ENCODE results near the gene SLC35F3. TPM values are rescaled to one million over a fixed set of nuclear protein-coding genes. Genes with fewer than 3 reads are reported as not detected.
"Not testable (repeated sequence)": the region's sequence is repeated elsewhere in the genome, so short reads cannot be mapped to it uniquely, and the experiment has no call there.

Gene SLC35F3
- total and polyA plus RNA-seq, 3 donors from 2014 or later: 0.43 to 0.87 (median 0.47) TPM

GRCh38 chr1:234208791-234209190, 304.3 kb downstream of the SLC35F3 start:
- 44 to 48% methylated on average over 1 of the region's 1 CpG for WGBS, 2 donors
- Histone ChIP-seq H3K4me3 (no peak overlapping the region), H3K27ac (no peak overlapping the region), H3K4me1 (no peaks in the 10 kb centered on the region), H3K9me3 (no peaks in the 10 kb centered on the region), H3K27me3 (no peaks in the 10 kb centered on the region), H3K36me3 (ENCODE audit: low read depth, missing control alignments) (no peaks in the 10 kb centered on the region)
- intact Hi-C loops (cut with DNase I; ENCODE audit: low total_unique reads): no loop called here
- no peak for TF ChIP-seq POLR2A (IDR thresholded peaks at IDR 0.05)
- no peak for TF ChIP-seq CTCF (IDR thresholded peaks at IDR 0.05)
- DNase-seq: no peak

- H3K9me3 ChIP-seq; H3K4me3 ChIP-seq; DNase-seq; intact Hi-C loops (cut with DNase I; ENCODE audit: low total_unique reads); H3K27ac ChIP-seq; H3K27me3 ChIP-seq; H3K36me3 ChIP-seq (ENCODE audit: low read depth, missing control alignments); H3K4me1 ChIP-seq: not testable (repeated sequence)
- 88 to 94% methylated on average over 1 of the region's 1 CpG for WGBS, 2 donors
Measured at GRCh38 chr1:234210429-234210828, 306.0 kb downstream of the SLC35F3 start.

- H3K27me3 ChIP-seq; H3K36me3 ChIP-seq (ENCODE audit: low read depth, missing control alignments); H3K27ac ChIP-seq; H3K9me3 ChIP-seq; intact Hi-C loops (cut with DNase I; ENCODE audit: low total_unique reads); H3K4me1 ChIP-seq; H3K4me3 ChIP-seq; DNase-seq: not testable (repeated sequence)
- 56 to 60% methylated on average over 1 to 2 of the region's 2 CpGs for WGBS, 2 donors
Measured at GRCh38 chr1:234211855-234212254, 307.4 kb downstream of the SLC35F3 start.

GRCh38 chr1:234212764-234213657, 308.5 kb downstream of the SLC35F3 start:
- no peaks in the 10 kb centered on the region for H3K4me1 ChIP-seq
- no peaks in the 10 kb centered on the region for H3K27me3 ChIP-seq
- H3K9me3 ChIP-seq: no peaks in the 10 kb centered on the region
- 28 to 35% methylated on average over 3 to 4 of the region's 4 CpGs for WGBS, 2 donors
- intact Hi-C loops (cut with DNase I; ENCODE audit: low total_unique reads): no loop called here
- H3K4me3 ChIP-seq: no peak overlapping the region
- DNase-seq: no peak
- TF ChIP-seq POLR2A (IDR thresholded peaks at IDR 0.05): no peak
- TF ChIP-seq CTCF (IDR thresholded peaks at IDR 0.05): no peak
- no peaks in the 10 kb centered on the region for H3K36me3 ChIP-seq (ENCODE audit: low read depth, missing control alignments)
- no peak overlapping the region for H3K27ac ChIP-seq

GRCh38 chr1:234213658-234214128, 309.2 kb downstream of the SLC35F3 start:
- TF ChIP-seq CTCF (IDR thresholded peaks at IDR 0.05): no peak
- no peak for TF ChIP-seq POLR2A (IDR thresholded peaks at IDR 0.05)
- H3K4me3 ChIP-seq: peak overlapping the region in 1 of 2 donors; percentile 48
- no peak overlapping the region for H3K27ac ChIP-seq
- H3K27me3 ChIP-seq: no peaks in the 10 kb centered on the region
- no peaks in the 10 kb centered on the region for H3K9me3 ChIP-seq
- H3K4me1 ChIP-seq: no peaks in the 10 kb centered on the region
- intact Hi-C loops (cut with DNase I; ENCODE audit: low total_unique reads): no loop called here
- DNase-seq: no peak
- 3 to 17% methylated on average over 8 of the region's 8 CpGs for WGBS, 2 donors
- no peaks in the 10 kb centered on the region for H3K36me3 ChIP-seq (ENCODE audit: low read depth, missing control alignments)
